Brain microvascular endothelial cell (primary cell): ENCODE data around the gene OFD1.
"Not testable (repeated sequence)": the region's sequence is repeated elsewhere in the genome, so short reads cannot be mapped to it uniquely, and the experiment has no call there.

Experiments used
- DNase-seq: peaks from one replicate; pipeline ENCODE4 v3.0.0-alpha.2; 2020
- H3K27ac ChIP-seq: fragments of 250-450 bp; sonication (Bioruptor Pico); 2 replicates; pipeline ENCODE4 v1.5.1; 2020; ENCODE audit warnings: mild to moderate bottlenecking, moderate library complexity
- H3K27me3 ChIP-seq: fragments of 250-450 bp; sonication (Bioruptor Pico); replicated peaks from 2 replicates; pipeline ENCODE4 v1.5.1; 2020; ENCODE audit warnings: mild to moderate bottlenecking
- H3K36me3 ChIP-seq: fragments of 250-450 bp; sonication (Bioruptor Pico); replicated peaks from 2 replicates; pipeline ENCODE4 v1.5.1; 2020; ENCODE audit warnings: mild to moderate bottlenecking
- H3K4me3 ChIP-seq: 2 replicates; pipeline ENCODE4 v1.5.1; 2011; ENCODE audit warnings: low read depth, mild to moderate bottlenecking, control low read depth, low read length, moderate library complexity
- CTCF ChIP-seq: IDR thresholded peaks from 2 replicates; pipeline ENCODE4 v1.5.1; 2011; ENCODE audit warnings: low read depth, mild to moderate bottlenecking, moderate library complexity, low read length, control low read depth, inconsistent platforms; ENCODE audit errors: missing control alignments
- in situ Hi-C: cut with HindIII; loops from 2 replicates; pipeline ENCODE4 v1.10.0; 2017; ENCODE audit warnings: low sequenced_read_pairs, low pct_ligation_motif_present

Gene OFD1

GRCh38 chrX:13721819-13722519, 12.6 kb upstream of the OFD1 start:
- DNase-seq = peak; percentile 25
- in situ Hi-C loops = no loop called here
- Histone ChIP-seq H3K27ac (no peak overlapping the region), H3K36me3 (peaks cover 8% of the 10 kb centered on the region), H3K27me3 (no peaks in the 10 kb centered on the region), H3K4me3 (no peak overlapping the region)
- no peak for TF ChIP-seq CTCF

GRCh38 chrX:13724878-13725277, 9.7 kb upstream of the OFD1 start:
- H3K27me3 ChIP-seq, H3K27ac ChIP-seq, H3K36me3 ChIP-seq, in situ Hi-C loops, H3K4me3 ChIP-seq: not testable (repeated sequence)
- peak; percentile 10 for DNase-seq

GRCh38 chrX:13726583-13726982, 8.0 kb upstream of the OFD1 start:
- H3K27ac ChIP-seq, H3K36me3 ChIP-seq, H3K4me3 ChIP-seq, in situ Hi-C loops, H3K27me3 ChIP-seq, DNase-seq: not testable (repeated sequence)

GRCh38 chrX:13730523-13730922, 4.0 kb upstream of the OFD1 start:
- H3K4me3 ChIP-seq, DNase-seq, H3K27ac ChIP-seq, H3K27me3 ChIP-seq, H3K36me3 ChIP-seq, in situ Hi-C loops: not testable (repeated sequence)

GRCh38 chrX:13732246-13733067, 2.1 kb upstream of the OFD1 start:
- in situ Hi-C loops = no loop called here
- H3K4me3 ChIP-seq = no peak overlapping the region
- DNase-seq = no peak
- no peak overlapping the region for H3K27ac ChIP-seq
- TF ChIP-seq CTCF = no peak
- H3K27me3 ChIP-seq = no peaks in the 10 kb centered on the region
- no peaks in the 10 kb centered on the region for H3K36me3 ChIP-seq

- H3K4me3 ChIP-seq = peak overlapping the region; percentile 72
- H3K27ac ChIP-seq = no peak overlapping the region
- DNase-seq = no peak
- no peaks in the 10 kb centered on the region for H3K27me3 ChIP-seq
- in situ Hi-C loops = no loop called here
- TF ChIP-seq CTCF = no peak
- H3K36me3 ChIP-seq = no peaks in the 10 kb centered on the region
Observed at GRCh38 chrX:13733506-13733905, 1.0 kb upstream of the OFD1 start.

GRCh38 chrX:13741695-13742094, 7.1 kb downstream of the OFD1 start:
- Histone ChIP-seq H3K27ac (no peak overlapping the region), H3K27me3 (no peaks in the 10 kb centered on the region), H3K4me3 (no peak overlapping the region), H3K36me3 (no peaks in the 10 kb centered on the region)
- in situ Hi-C loops = no loop called here
- DNase-seq = no peak
- no peak for TF ChIP-seq CTCF
